ENCODE data around the gene STOM.

Gene STOM

DNA sequence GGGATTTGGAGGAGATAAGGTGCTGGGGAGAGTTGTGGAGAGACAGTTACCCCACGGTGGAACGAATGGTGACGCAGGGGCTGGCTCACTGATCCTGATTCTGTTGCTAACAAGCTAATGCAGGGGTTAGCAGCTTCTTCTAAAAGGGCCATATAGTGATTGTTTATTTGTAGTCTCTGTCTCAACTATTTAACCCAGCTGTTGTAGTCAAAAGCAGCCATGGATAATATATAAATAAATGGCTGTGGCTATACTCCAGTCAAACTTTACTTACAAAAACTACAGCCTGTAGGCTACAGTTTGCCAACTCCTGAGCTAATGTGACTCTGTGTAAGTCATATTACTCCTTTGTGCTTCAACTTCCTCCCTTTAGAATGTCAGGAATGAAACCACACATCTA lies 21.8 kb downstream of the STOM start:
- no peak for DNase-seq

DNA sequence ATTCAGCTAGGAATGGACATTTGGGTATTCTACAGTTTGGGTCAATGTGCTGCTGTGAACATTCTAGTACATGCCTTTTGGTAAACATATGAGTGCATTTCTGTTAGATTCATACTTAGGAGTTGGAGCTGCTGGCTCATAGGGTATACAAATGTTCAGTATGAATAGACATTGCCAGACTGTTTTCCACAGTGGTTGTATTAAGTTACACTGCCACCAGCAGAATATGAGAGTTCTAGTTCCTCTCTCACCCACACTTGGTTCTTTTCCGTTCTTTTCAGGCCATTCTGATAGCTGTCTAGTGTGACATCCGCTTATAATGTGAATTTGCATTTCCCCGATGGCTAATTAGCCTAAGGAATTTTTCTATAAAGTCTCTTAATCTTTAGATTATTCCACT lies 25.0 kb downstream of the STOM start:
- no peak for DNase-seq

DNA sequence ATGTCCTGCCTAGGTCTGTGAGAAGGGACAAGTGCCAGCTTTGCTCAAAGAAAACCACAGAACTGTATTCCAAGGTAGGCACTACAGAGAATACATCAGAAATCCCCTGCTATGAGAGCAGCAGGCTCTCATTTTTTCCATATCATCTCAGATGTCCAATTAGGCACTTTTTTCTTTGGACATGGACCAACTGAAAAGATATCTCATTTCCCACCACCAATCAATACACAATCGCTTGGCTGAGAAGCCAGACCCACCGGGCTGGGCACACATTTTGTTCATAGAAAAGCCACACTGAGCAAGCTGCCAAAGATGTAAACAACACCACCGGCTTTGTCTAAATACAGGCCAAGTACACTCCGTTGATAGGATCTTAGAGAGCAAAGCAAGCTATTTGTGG lies 25.9 kb downstream of the STOM start:
- DNase-seq = no peak

DNA sequence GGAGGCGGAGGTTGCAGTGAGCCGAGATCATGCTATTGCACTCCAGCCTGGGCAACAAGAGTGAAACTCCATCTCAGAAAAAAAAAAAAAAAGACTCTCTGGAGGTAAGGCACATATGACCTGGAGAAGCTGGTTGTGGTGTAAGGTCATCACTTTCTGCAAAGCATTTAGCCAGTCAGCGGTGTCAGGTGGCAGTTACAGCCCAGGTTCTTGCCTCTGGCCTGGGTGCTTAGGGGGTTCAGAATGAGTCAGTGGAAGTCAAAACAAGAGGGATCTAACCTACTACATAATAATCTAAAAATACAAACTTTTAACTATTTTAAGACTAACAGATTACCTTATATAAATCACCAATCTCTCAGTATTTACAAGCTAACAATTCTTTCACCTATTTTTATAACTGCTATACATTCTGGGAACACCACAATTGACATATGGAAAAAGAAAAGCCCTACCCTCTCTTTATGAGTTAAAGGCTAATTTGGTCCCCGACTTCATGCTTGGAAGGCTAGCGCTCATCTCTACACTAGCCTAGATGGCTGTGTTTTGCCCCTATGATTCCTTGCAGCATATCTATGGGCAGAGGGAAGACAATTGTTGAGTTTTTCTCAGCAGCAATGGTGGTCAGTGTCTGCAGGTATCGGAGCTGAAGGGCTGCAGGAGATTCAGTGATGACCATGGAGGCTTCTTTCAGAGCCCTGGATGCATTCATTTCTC lies 29.2 kb downstream of the STOM start:
- DNase-seq = no peak

DNA sequence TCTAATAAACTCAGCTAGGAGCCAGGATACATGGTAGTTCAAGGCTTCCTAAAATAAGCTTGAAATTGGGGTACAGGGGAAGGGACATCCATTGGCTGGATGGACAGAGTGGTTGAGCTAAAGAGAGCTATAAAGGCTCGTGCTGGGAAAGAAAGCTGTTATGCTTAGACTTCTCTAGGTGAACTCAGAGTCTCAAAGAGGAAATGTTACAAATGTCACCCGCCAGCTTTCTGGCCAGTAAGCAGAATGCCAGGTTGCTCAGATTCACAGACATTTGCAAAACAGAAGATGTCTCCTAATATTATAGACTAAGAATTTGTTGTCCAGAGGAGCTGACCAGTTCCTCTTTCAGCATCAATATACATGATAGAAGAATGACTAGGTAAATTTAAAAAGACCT lies 30.6 kb downstream of the STOM start:
- DNase-seq = no peak

DNA sequence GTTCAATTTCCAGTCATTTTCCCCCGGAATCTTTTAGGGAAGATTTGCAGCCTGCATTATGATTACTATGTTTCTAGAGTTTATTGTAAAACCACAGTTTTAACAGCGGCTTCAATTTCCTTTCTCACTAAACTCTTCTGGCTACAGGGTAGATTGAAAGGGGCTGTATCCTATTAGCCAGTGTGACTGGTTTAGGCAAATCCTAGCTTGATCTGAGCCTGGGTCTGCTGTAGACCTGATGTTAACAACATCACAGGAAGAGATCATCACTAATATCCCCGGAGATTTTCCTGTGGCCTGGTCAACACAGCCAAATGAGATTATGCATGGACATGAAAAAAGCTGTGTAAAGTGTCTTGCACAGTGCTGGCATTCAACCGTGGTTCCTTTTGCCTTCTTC lies 33.4 kb downstream of the STOM start:
- DNase-seq = no peak

DNA sequence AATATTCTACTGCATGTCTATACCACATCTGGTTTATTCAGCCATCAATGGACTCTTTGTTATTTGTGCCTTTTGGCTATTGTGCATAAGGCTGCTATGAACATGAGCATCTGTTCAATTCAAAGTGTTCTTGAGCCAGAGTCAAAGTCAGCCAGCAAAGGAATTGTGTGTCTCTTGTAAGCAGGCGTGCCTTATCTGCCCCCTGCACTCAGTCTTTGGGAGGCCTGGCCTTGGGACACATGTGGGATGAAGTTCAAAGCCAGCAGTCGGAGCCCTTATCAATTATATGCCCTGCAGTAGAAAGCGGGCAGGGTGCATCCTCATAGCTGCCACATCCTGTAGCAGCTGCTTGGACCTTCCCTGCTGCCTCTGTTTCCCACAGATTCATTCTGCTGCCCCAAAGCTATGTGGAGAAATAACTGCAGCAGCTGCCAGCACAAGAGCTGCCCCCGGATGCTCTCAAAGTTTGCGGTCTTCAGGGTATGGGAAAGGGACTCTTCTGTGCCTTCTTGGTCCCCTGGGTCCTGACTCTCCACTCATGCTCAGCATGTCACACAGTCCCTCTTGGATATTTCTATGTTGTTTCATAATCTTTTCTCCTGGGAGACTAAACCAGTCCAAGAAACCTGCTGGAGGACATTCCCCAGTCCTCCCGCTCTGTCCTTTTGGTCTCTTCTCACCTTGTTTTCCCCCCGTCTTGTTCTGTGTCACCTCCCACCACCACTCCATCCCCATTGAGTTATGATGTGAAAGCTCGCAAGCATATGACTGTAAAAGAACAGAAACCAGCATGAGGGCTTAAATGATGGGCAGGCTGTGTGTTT lies 35.9 kb downstream of the STOM start:
- no peak for DNase-seq

DNA sequence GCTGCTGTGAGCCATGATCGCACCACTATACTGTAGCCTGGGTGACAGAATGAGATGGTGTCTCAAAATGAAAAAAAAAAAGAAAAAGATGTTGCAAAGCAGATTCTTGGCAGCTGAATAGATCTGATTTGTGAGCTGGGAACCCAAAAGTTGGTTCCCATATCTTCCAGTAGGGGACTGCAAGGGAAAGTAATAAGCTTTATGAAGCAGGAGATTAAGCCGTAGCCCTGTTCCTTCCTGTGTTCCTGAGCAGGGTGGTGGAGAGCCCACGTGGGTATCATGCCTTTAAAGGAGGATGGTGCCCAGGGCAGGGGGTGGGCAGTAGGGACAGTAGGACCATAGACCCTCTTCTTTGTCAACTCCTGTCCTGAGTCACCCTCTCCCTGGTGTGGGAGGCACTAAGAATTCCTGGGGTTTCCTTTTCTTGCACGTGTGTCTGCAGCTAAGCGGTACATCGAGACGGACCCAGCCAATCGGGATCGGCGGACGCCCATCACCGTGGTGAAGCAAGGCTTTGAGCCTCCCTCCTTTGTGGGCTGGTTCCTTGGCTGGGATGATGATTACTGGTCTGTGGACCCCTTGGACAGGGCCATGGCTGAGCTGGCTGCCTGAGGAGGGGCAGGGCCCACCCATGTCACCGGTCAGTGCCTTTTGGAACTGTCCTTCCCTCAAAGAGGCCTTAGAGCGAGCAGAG lies 37.9 kb downstream of the STOM start:
- DNase-seq = no peak

DNA sequence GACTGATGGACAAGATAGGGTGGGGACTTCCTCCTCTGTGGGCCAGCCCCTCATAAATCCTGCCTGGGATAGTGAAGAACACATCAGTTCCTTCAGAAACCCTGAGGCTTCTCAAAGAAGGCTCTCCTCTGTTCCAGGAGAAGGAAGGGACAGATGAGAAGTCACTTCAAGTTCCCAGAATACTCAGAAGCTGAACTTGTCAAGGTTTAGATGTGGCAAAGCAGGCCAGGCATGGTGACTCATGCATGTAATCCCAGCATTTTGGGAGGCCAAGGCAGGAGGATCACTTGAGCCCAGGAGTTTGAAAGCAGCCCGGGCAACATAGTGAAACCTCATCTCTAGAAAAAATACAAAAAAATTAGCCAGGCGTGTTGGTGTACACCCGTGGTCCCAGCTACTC lies 38.5 kb downstream of the STOM start:
- no peak for DNase-seq

DNA sequence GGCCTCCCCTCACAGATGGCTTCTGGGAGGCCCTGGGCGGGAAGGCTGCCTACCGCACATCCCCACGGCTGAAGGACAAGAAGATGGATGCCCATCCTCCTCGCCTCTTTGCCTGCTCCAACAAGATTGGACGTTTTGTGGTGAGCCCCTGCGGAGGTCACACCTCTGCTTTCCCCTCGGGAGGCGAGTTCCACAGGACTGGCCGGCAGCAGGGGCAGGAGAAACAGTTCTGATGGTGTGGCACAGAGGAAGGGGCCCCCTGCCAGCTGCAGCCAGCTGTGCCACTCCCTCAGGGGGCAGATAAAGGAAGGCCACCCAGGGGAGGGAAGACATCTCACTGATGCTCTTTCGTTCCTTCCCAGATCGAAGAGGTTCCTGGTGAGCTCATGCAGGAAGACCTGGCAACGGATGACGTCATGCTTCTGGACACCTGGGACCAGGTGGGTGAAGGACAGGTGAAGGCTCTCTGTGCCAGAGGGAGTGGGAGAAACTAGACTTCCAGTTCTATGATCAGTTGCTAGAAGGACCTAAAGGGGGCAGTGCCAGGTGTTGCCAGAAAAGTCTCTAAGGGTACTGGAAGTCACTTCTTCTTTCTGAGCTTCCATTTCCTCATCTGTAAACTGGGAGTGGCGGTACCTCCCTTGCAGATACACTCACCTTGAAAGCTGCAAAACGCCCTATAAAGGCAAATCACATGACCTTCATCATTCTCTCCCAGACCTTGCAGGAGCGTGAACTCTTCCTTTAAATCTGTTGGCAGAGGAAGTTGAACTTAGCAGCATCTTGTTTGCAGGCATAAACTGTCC lies 41.0 kb downstream of the STOM start:
- DNase-seq = no peak

DNA sequence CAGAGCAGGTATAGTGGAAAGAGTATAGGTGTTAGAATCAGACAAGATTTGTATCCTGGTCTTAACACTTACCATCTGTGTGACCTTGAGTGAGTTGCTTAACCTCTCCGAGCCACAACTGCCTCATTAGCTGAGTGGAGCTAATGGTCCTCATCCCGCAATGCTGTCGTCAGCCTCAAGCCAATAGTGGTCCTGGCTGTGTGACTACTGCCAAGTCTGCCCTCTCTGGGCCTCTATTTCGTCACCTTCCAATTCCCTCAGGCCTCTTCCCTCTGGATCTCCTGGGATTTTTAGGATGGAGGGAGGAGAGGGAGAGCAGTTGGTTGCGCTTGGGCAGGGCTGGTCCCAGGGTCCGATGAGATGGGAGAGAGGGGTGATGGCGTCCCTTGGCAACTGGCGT lies 41.6 kb downstream of the STOM start:
- DNase-seq = no peak

DNA sequence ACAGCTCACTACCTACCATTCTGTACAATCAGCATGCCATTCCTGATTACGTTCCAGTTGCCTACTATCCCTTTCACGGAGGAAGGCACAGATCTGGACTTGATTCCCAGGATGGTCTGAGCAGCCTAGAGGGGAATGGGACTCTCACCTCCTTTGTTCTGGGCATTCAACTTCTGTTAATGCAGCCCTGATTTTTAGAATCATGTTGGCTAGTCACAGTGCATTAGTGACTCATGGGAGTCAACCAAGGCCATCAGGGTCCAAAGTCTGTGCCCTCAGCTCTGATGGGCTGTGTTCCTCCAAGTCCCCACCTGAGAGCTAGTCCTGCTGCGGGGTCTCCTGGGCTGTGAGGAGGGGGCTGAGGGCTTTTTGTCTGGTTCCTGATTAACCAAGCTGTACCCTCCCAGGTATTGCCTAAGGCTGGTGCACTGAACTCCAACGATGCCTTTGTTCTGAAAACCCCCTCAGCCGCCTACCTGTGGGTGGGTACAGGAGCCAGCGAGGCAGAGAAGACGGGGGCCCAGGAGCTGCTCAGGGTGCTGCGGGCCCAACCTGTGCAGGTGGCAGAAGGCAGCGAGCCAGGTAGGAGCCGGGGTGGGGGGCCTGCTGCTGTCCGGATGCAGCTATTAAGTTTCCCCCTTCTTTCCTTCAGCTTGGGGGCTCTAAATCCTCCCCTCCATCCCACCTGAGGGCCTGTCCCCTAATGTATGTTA lies 43.0 kb downstream of the STOM start:
- DNase-seq = no peak

DNA sequence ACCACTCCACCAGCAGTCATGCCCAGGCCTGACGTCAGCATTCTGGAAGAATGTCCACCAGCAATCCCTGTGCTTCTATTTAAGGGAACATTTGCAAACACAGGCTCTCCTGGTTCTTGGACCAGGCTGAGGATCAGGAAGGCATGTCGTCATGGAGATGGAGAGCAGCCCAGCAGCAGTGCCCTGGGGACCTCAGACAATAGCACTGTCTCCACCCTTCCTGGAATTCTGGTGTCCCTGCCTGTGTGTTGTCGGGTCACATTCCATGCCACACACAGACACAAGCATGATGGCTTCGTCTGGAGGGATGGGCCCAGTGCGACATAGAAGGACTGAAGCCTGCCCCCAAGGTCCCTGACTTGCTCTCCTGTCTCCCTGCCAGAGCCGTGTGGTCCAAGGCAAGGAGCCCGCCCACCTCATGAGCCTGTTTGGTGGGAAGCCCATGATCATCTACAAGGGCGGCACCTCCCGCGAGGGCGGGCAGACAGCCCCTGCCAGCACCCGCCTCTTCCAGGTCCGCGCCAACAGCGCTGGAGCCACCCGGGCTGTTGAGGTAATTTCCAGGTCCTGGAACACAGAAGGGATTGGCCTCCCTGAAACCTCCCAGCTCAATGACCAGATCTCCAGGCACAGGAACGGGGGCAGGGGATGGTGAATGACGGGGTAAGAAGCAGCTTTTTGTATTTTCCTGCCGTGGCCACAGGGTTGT lies 43.8 kb downstream of the STOM start:
- DNase-seq = no peak

DNA sequence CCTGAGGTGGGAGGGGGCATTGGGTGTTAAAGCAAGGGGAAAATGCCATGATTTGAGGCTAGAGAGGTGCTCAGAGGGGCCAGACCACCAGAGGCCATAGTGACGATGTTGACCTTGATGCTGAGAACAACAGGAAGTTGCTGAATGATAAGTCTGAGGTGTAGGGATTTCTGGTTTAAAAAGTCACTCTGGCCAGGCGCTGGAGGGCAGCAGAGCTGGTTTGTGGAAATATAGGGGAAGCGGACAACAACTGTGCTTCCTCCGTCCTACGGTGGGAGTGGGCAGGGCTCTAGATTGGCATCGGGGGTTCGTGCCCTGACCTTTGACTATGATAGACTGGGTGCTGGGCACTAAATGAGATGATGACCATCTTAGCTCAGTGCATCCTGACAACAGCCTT lies 44.7 kb downstream of the STOM start:
- no peak for DNase-seq

DNA sequence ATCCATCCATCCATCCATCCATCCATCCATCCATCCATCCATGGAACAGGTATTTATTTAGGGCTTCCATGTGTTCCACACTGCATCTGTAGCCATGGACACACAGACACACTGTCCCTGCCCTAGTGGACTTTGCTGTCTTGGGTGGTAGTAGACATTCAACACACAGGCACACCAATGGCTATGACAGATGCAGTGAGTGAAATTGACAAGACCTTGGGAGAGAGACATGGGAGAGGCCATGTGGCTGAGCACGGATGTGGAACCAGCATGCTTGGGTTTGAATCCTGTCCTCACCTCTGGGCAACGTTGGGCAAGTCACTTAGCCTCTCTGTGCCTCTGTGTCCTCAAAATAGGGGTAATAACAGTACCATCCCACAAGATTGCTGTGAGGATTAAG lies 45.3 kb downstream of the STOM start:
- DNase-seq = no peak

DNA sequence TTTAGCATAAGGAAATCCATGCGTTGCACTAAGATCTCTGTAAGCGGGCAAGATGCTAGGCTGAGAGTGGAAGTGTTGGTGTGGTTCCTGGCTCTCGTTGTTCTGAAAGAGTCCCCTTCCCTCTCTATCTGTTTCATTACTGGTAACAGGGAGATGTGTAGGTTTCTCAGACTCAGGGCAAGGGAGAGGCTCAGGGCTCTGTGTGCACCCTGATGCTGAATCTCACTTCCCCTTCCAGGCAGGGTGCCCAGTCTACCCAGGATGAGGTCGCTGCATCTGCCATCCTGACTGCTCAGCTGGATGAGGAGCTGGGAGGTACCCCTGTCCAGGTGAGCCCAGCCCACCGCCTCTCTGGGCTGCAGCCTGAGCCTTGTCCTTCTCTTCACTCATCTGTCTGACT lies 45.7 kb downstream of the STOM start:
- DNase-seq = peak; percentile 22

DNA sequence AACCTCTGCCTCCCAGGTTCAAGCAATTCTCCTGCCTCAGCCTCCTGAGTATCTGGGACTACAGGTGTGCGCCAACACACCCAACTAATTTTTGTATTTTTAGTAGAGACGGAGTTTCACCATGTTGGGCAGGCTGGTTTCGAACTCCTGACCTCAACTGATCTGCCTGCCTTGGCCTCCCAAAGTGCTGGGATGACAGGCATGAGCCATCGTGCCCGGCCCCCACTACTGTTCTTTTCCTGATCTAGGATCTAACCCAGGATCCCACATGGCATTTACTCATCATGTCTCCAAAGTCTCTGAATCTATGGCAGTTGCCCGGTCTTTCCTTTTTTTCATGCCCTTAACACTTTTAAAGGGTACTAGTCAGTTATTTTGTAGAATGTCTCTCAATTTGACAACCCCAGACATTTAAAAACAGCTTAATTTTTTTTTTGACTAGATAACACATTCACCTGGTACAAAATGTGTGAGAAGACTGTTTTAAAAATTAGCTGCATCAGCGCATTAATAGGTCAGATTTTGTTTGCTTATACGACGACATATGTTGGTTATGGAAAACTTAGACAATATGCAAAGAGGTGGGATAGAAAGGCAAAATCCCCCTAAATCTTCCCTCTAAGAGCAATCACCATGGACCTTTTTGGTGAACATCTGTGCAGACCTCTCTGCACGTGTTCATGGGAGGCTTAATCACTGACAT lies 46.5 kb downstream of the STOM start:
- DNase-seq = no peak

DNA sequence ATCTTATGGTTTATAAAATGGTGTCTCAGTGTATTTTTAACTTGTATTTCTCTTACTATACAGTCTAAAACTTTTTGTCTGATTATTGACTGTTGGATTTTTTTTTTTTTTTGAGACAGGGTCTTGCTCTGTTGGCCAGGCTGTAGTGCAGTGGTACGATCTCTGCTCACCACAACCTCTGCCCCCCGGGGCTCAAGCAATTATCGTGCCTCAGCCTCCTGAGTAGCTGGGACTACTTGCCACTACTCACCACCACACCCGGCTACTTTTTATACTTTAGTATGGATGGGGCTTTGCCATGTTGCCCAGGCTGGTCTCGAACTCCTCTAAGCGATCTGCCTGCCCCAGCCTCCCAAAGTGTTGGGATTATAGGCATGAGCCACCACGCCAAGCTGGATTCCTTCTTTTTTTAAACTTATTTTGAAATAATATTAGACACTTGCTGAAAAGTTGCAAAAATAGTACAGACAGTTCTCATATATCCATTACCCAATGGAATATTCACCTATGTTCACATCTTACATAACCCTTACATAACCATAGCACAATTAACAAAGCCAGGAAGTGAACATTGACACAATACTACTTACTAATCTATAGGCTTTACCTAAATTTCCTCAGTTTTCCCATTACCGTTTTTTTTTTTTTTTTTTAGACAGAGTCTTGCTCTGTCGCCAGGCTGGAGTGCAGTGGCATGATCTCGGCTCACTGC lies 47.2 kb downstream of the STOM start:
- peak; percentile 14 for DNase-seq

DNA sequence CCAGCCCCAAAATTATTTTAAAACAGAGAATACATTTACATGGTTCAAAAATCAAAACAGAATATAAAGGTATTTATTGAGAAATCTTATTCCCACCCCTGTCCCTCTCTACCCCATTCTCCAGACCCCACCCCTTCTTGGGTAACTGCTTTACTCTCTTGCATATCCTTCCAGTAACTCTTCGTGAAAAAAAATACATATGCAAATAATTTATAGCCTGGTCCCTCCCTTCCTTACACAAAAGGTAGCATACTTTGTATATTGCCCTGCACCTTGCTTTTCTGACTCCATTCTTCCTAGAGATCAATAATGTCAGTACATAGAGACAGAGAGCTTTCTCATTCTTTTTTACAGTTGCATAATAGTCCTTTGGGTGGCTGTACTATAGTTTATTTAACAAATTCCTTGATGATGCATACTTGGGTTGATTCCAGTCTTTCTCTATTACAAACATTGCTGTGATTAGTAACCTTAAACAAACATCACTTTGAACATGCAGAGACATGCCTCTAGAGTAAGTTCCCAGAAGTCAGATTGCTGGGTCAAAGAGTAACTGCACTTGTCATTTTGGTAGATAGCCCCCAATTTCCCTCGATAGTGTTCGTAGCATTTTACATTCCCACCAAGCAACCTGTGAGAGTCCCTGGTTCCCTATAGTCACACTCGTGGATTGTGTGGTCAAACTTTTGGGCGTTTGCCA lies 47.9 kb downstream of the STOM start:
- peak; percentile 50 for DNase-seq

DNA sequence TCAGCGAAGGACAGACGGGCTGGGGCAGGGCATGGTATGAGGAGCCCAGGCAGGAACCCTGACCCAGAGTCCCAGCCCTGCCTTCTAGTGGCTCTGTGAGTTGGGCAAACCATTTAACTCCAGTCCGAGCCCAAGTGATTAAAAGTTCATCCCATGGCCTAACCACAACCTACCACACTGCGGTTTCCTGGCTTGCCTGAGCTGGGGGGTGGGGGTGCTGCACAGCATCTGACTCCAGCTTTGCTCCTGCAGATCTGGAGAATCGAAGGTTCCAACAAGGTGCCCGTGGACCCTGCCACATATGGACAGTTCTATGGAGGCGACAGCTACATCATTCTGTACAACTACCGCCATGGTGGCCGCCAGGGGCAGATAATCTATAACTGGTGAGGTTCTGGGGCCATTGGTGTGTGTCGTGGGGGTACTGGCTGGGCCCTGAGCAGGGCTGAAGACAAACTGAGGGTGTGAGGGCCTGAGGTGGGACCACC lies 49.0 kb downstream of the STOM start:
- DNase-seq = no peak

Data from inflammatory macrophage treated with lipopolysaccharide for 4 hours (primary cell).